GM06990 (cell line): ENCODE data around the gene PPP1R9A.

Source experiments
- DNase-seq: peaks from one replicate; pipeline ENCODE4 v3.0.0-alpha.2; 2011; ENCODE audit not compliant: insufficient read length; ENCODE audit errors: extremely low read depth
- H3K27me3 ChIP-seq: replicated peaks from 2 replicates; pipeline ENCODE4 v1.6.0; 2011; ENCODE audit warnings: low read length; ENCODE audit not compliant: control insufficient read depth, insufficient read depth
- H3K36me3 ChIP-seq: 2 replicates; pipeline ENCODE4 v1.5.1; 2011; ENCODE audit warnings: low read length; ENCODE audit not compliant: control insufficient read depth, insufficient read depth
- H3K4me3 ChIP-seq: replicated peaks from 2 replicates; pipeline ENCODE4 v1.5.1; 2011; ENCODE audit warnings: low read depth, mild to moderate bottlenecking, control low read depth, low read length
- CTCF ChIP-seq: IDR thresholded peaks from 2 replicates; pipeline ENCODE4 v1.5.1; 2011; ENCODE audit warnings: low read length, control low read depth, mild to moderate bottlenecking, inconsistent platforms; ENCODE audit not compliant: insufficient read depth, poor library complexity, severe bottlenecking

The PPP1R9A gene

GRCh38 chr7:95132500-95132899 is 225.1 kb downstream of the PPP1R9A start:
- no peak for DNase-seq
- no peak for TF ChIP-seq CTCF

GRCh38 chr7:95139922-95140321 is 232.5 kb downstream of the PPP1R9A start:
- no peak for DNase-seq

More at GRCh38 chr7:95132500-95132899, 225.1 kb downstream of the PPP1R9A start:
- no peak overlapping the region for H3K4me3 ChIP-seq
- no peaks in the 10 kb centered on the region for H3K36me3 ChIP-seq
- no peaks in the 10 kb centered on the region for H3K27me3 ChIP-seq

GRCh38 chr7:95141755-95142154 is 234.4 kb downstream of the PPP1R9A start:
- no peak for TF ChIP-seq CTCF
- DNase-seq: no peak
- Histone ChIP-seq H3K27me3 (no peaks in the 10 kb centered on the region), H3K36me3 (no peaks in the 10 kb centered on the region), H3K4me3 (no peak overlapping the region)

More at GRCh38 chr7:95139922-95140321, 232.5 kb downstream of the PPP1R9A start:
- Histone ChIP-seq H3K4me3 (no peak overlapping the region), H3K36me3 (no peaks in the 10 kb centered on the region), H3K27me3 (no peaks in the 10 kb centered on the region)
- no peak for TF ChIP-seq CTCF

GRCh38 chr7:95144256-95144655 is 236.9 kb downstream of the PPP1R9A start:
- no peak for TF ChIP-seq CTCF
- H3K4me3 ChIP-seq: no peak overlapping the region

GRCh38 chr7:95155965-95156364 is 248.6 kb downstream of the PPP1R9A start:
- no peak overlapping the region for H3K4me3 ChIP-seq
- TF ChIP-seq CTCF: no peak
- DNase-seq: no peak
- H3K27me3 ChIP-seq: no peaks in the 10 kb centered on the region
- H3K36me3 ChIP-seq: no peaks in the 10 kb centered on the region

More at GRCh38 chr7:95144256-95144655, 236.9 kb downstream of the PPP1R9A start:
- H3K27me3 ChIP-seq: no peaks in the 10 kb centered on the region
- DNase-seq: no peak
- no peaks in the 10 kb centered on the region for H3K36me3 ChIP-seq

- Histone ChIP-seq H3K36me3 (no peaks in the 10 kb centered on the region), H3K27me3 (no peaks in the 10 kb centered on the region), H3K4me3 (no peak overlapping the region)
- no peak for DNase-seq
- TF ChIP-seq CTCF: no peak
These were observed 250.0 kb downstream of the PPP1R9A start for GRCh38 chr7:95157381-95157780.
